HEK293 (cell line): Measurements from ENCODE around the gene CAPRIN1.

Experiments
- CTCF ChIA-PET: fragments of 350-600 bp; formaldehyde crosslinking; extraction: SDS; loops from one replicate; lab custom pipeline; 2021; ENCODE audit warnings: antibody characterized with exemption; lab: Yijun Ruan, JAX
- POLR2A ChIA-PET: fragments of 300-600 bp; formaldehyde crosslinking; extraction: SDS; loops from one replicate; lab custom pipeline; 2020; ENCODE audit warnings: antibody characterized with exemption, inconsistent platforms; lab: Yijun Ruan, JAX
- H3K27ac ChIP-seq: fragments of 200-500 bp; sonication (Bioruptor generic); 2 replicates; pipeline ENCODE4 v1.5.1; 2014; ENCODE audit warnings: low read depth, low read length, control low read depth, inconsistent platforms; ENCODE audit errors: extremely low read depth
- H3K36me3 ChIP-seq, 2 experiments: fragments of 200-500 bp in 1 of 2; sonication (Bioruptor generic) in 1 of 2; 1 replicate in 1 of 2; 2 replicates in 1 of 2; pipeline ENCODE4 v1.5.1; 2014 to 2017; ENCODE audit warnings: inconsistent platforms in 2 of 2, low read length in 2 of 2; ENCODE audit not compliant: control insufficient read depth in 2 of 2, insufficient read depth in 1 of 2
- H3K4me1 ChIP-seq: fragments of 200-500 bp; sonication (Bioruptor generic); 2 replicates; pipeline ENCODE4 v1.5.1; 2014; ENCODE audit warnings: mild to moderate bottlenecking, low read length, inconsistent platforms; ENCODE audit not compliant: control insufficient read depth, insufficient read depth
- H3K4me3 ChIP-seq: 2 replicates; pipeline ENCODE4 v1.5.1; 2011; ENCODE audit warnings: low read depth, mild to moderate bottlenecking, control low read depth, low read length, moderate library complexity
- H3K9me3 ChIP-seq: fragments of 200-500 bp; sonication (Bioruptor generic); 2 replicates; pipeline ENCODE4 v1.5.1; 2014; ENCODE audit warnings: low read depth, low read length, inconsistent platforms; ENCODE audit not compliant: control insufficient read depth, insufficient read depth
- ELK4 ChIP-seq: IDR thresholded peaks from 2 replicates; pipeline ENCODE4 v1.6.1; 2011; ENCODE audit warnings: mild to moderate bottlenecking, low read depth, low read length, borderline replicate concordance
- HIC1 ChIP-seq: fragments of 450-650 bp; formaldehyde crosslinking; IDR thresholded peaks from 2 replicates; pipeline ENCODE4 v1.5.1; 2016; ENCODE audit warnings: missing biosample characterization, missing genetic modification characterization
- KLF17 ChIP-seq: fragments of 450-650 bp; formaldehyde crosslinking; IDR thresholded peaks from 2 replicates; pipeline ENCODE4 v1.5.1; 2016; ENCODE audit warnings: missing biosample characterization, missing genetic modification characterization
- PBX3 ChIP-seq: sonication (generic); formaldehyde crosslinking; IDR thresholded peaks from 2 replicates; pipeline ENCODE4 v1.8.1; 2022; ENCODE audit warnings: mild to moderate bottlenecking, moderate library complexity, missing genetic modification reagents
- YY2 ChIP-seq: fragments of 450-650 bp; formaldehyde crosslinking; IDR thresholded peaks from 2 replicates; pipeline ENCODE4 v1.5.1; 2016; ENCODE audit warnings: missing biosample characterization, missing genetic modification characterization
- ZBTB11 ChIP-seq: fragments of 450-650 bp; formaldehyde crosslinking; conservative IDR thresholded peaks from 2 replicates; pipeline ENCODE4 v1.5.1; 2016; ENCODE audit warnings: low read depth, missing biosample characterization, missing genetic modification characterization
- ZBTB7A ChIP-seq: fragments of 450-650 bp; formaldehyde crosslinking; IDR thresholded peaks from 2 replicates; pipeline ENCODE4 v1.5.1; 2016; ENCODE audit warnings: low read depth, missing biosample characterization, missing genetic modification characterization
- ZNF114 ChIP-seq: fragments of 450-650 bp; formaldehyde crosslinking; IDR thresholded peaks from 2 replicates; pipeline ENCODE4 v1.5.0; 2017; ENCODE audit warnings: missing biosample characterization, missing genetic modification characterization
- ZNF133 ChIP-seq: fragments of 450-650 bp; formaldehyde crosslinking; IDR thresholded peaks from 2 replicates; pipeline ENCODE4 v1.5.1; 2016; ENCODE audit warnings: missing biosample characterization, missing genetic modification characterization
- ZNF169 ChIP-seq: fragments of 450-650 bp; formaldehyde crosslinking; IDR thresholded peaks from 2 replicates; pipeline ENCODE4 v1.5.1; 2016; ENCODE audit warnings: missing biosample characterization, missing genetic modification characterization
- ZNF214 ChIP-seq: fragments of 450-650 bp; formaldehyde crosslinking; IDR thresholded peaks from 2 replicates; pipeline ENCODE4 v1.5.1; 2017; ENCODE audit warnings: missing biosample characterization, mild to moderate bottlenecking, missing genetic modification characterization, borderline replicate concordance
- ZNF274 ChIP-seq, 2 experiments: fragments of 200-500 bp in 1 of 2; fragments of 450-650 bp in 1 of 2; sonication (Bioruptor generic) in 1 of 2; formaldehyde crosslinking in 1 of 2; IDR thresholded peaks; 2 replicates each; pipeline versions ENCODE4 v1.5.1 to v1.6.1; 2014 to 2016; ENCODE audit warnings: borderline replicate concordance in 1 of 2, inconsistent platforms in 1 of 2, low read length in 1 of 2, missing biosample characterization in 1 of 2, missing genetic modification characterization in 1 of 2
- ZNF292 ChIP-seq: fragments of 450-650 bp; formaldehyde crosslinking; IDR thresholded peaks from 2 replicates; pipeline ENCODE4 v1.5.1; 2016; ENCODE audit warnings: low read depth, missing biosample characterization, missing genetic modification characterization, borderline replicate concordance
- ZNF302 ChIP-seq: fragments of 450-650 bp; formaldehyde crosslinking; IDR thresholded peaks from 2 replicates; pipeline ENCODE4 v1.5.1; 2016; ENCODE audit warnings: missing biosample characterization, missing genetic modification characterization, low read depth
- ZNF488 ChIP-seq: fragments of 450-650 bp; formaldehyde crosslinking; IDR thresholded peaks from 2 replicates; pipeline ENCODE4 v1.5.1; 2016; ENCODE audit warnings: missing biosample characterization, missing genetic modification characterization
- ZNF501 ChIP-seq: fragments of 450-650 bp; formaldehyde crosslinking; IDR thresholded peaks from 2 replicates; pipeline ENCODE4 v1.5.1; 2016; ENCODE audit warnings: missing biosample characterization, missing genetic modification characterization
- ZNF561 ChIP-seq: fragments of 450-650 bp; IDR thresholded peaks from 2 replicates; pipeline ENCODE4 v1.5.1; 2018; ENCODE audit warnings: missing biosample characterization, missing genetic modification characterization, borderline replicate concordance
- ZNF623 ChIP-seq: fragments of 450-650 bp; formaldehyde crosslinking; IDR thresholded peaks from 2 replicates; pipeline ENCODE4 v1.5.1; 2016; ENCODE audit warnings: missing biosample characterization, missing genetic modification characterization
- ZNF629 ChIP-seq: fragments of 450-650 bp; formaldehyde crosslinking; IDR thresholded peaks from 2 replicates; pipeline ENCODE4 v1.5.1; 2017; ENCODE audit warnings: missing biosample characterization, missing genetic modification characterization
- ZNF692 ChIP-seq: fragments of 450-650 bp; formaldehyde crosslinking; IDR thresholded peaks from 2 replicates; pipeline ENCODE4 v1.5.1; 2016; ENCODE audit warnings: missing biosample characterization, missing genetic modification characterization
- ZNF701 ChIP-seq: fragments of 450-650 bp; formaldehyde crosslinking; IDR thresholded peaks from 2 replicates; pipeline ENCODE4 v1.5.1; 2016; ENCODE audit warnings: missing biosample characterization, missing genetic modification characterization
- ZNF707 ChIP-seq: fragments of 450-650 bp; formaldehyde crosslinking; IDR thresholded peaks from 2 replicates; pipeline ENCODE4 v1.5.1; 2016; ENCODE audit warnings: missing biosample characterization, missing genetic modification characterization
- ZSCAN16 ChIP-seq: fragments of 450-650 bp; formaldehyde crosslinking; IDR thresholded peaks from 2 replicates; pipeline ENCODE4 v1.5.1; 2016; ENCODE audit warnings: missing biosample characterization, missing genetic modification characterization

Gene CAPRIN1

GRCh38 chr11:34012734-34013133, 38.8 kb upstream of the CAPRIN1 start:
- Histone ChIP-seq H3K4me3 (no peak overlapping the region), H3K4me1 (no peaks in the 10 kb centered on the region), H3K27ac (no peak overlapping the region), H3K36me3 (no peaks in the 10 kb centered on the region), H3K9me3 (no peaks in the 10 kb centered on the region)
- ChIA-PET CTCF (no interaction called here), POLR2A (no interaction called here)
- TF ChIP-seq ZNF707 (tag by site-specific recombination): peak; percentile 58; the same call in 1 of the 2 replicates
- no peak for TF ChIP-seq ZNF302 (tag by site-specific recombination)
- no peak for TF ChIP-seq ZNF629 (tag by site-specific recombination)
- TF ChIP-seq ZNF114 (tag by site-specific recombination): no peak
- TF ChIP-seq ZBTB11 (tag by site-specific recombination): no peak
- no peak for TF ChIP-seq ZNF169
- TF ChIP-seq ZNF292 (tag by site-specific recombination): no peak

- no peaks in the 10 kb centered on the region for H3K36me3 ChIP-seq
- ChIA-PET POLR2A (no interaction called here), CTCF (interaction anchor here (1.4 kb wide), 1 partner anchor 17 kb away, joined by 5 read pairs; no protein-coding TSS in a partner anchor)
- no peaks in the 10 kb centered on the region for H3K9me3 ChIP-seq
- H3K4me3 ChIP-seq: no peak overlapping the region
- no peaks in the 10 kb centered on the region for H3K4me1 ChIP-seq
- no peak overlapping the region for H3K27ac ChIP-seq
- no peak for TF ChIP-seq YY2
- TF ChIP-seq HIC1: no peak
- no peak for TF ChIP-seq ZNF701 (tag by site-specific recombination)
- no peak for TF ChIP-seq KLF17 (tag by site-specific recombination)
- TF ChIP-seq ZNF214: no peak
- no peak for TF ChIP-seq ZNF133 (tag by site-specific recombination)
- TF ChIP-seq ZNF274 (IDR thresholded peaks at IDR 0.05; ENCODE audit: low read length): no peak
- TF ChIP-seq ZNF274 (tag by site-specific recombination; IDR thresholded peaks at IDR 0.05; ENCODE audit: borderline replicate concordance): no peak
- TF ChIP-seq ZSCAN16 (tag by site-specific recombination): no peak
- TF ChIP-seq ZBTB7A (tag by site-specific recombination): no peak
- TF ChIP-seq ELK4: no peak
- TF ChIP-seq ZNF692 (tag by site-specific recombination): no peak
- no peak for TF ChIP-seq ZNF561 (tag by site-specific recombination)
- no peak for TF ChIP-seq PBX3 (CRISPR knock-in tag)
- TF ChIP-seq ZNF501: no peak
- TF ChIP-seq ZNF623 (tag by site-specific recombination): no peak
- no peak for TF ChIP-seq ZNF488 (tag by site-specific recombination)
Measured at GRCh38 chr11:34013898-34014571, 37.5 kb upstream of the CAPRIN1 start.
